HG03378 (cell line): ENCODE data around the gene MEX3C.

ENCODE experiments used
- ATAC-seq: cut with Tn5 transposase; IDR thresholded peaks from one replicate; pipeline ENCODE4 v1.9.1; 2021; ENCODE audit warnings: mild to moderate bottlenecking, moderate library complexity; ENCODE audit not compliant: unreplicated experiment

Gene MEX3C

GRCh38 chr18:51197661-51198424, at the start of gene MEX3C:
TSS of gene MEX3C (minus strand) at chr18:51197681. CDS start at chr18:51197320, 361 bp downstream.
- peak; percentile 83 for ATAC-seq

GRCh38 chr18:51241226-51241625, 43.7 kb upstream of the MEX3C start:
- no peak for ATAC-seq

GRCh38 chr18:51236225-51236624, 38.7 kb upstream of the MEX3C start:
- ATAC-seq, result no peak

GRCh38 chr18:51235009-51235789, 37.7 kb upstream of the MEX3C start:
- ATAC-seq, result peak; percentile 90

GRCh38 chr18:51234117-51235008, 36.9 kb upstream of the MEX3C start:
- ATAC-seq, result no peak

- ATAC-seq, result no peak
These were observed 31.8 kb upstream of the MEX3C start for GRCh38 chr18:51229328-51229727.

GRCh38 chr18:51227660-51228059, 30.2 kb upstream of the MEX3C start:
- no peak for ATAC-seq

- ATAC-seq, result no peak
These were observed 29.3 kb upstream of the MEX3C start for GRCh38 chr18:51226587-51227350.

- no peak for ATAC-seq
These were observed 28.6 kb upstream of the MEX3C start for GRCh38 chr18:51226068-51226467.

GRCh38 chr18:51212606-51213005, 15.1 kb upstream of the MEX3C start:
- no peak for ATAC-seq

GRCh38 chr18:51211552-51211951, 14.1 kb upstream of the MEX3C start:
- ATAC-seq, result peak; percentile 98

GRCh38 chr18:51196811-51197660, 445 bp downstream of the MEX3C start:
- ATAC-seq, result no peak

- ATAC-seq, result no peak
These were observed 1.2 kb downstream of the MEX3C start for GRCh38 chr18:51196118-51196810.

GRCh38 chr18:51195451-51196117, 1.9 kb downstream of the MEX3C start:
- no peak for ATAC-seq

- no peak for ATAC-seq
These were observed 2.4 kb downstream of the MEX3C start for GRCh38 chr18:51195086-51195450.

- ATAC-seq, result no peak
These were observed 2.9 kb downstream of the MEX3C start for GRCh38 chr18:51194604-51195003.

GRCh38 chr18:51193621-51194287, 3.7 kb downstream of the MEX3C start:
- no peak for ATAC-seq

- no peak for ATAC-seq
These were observed 4.8 kb downstream of the MEX3C start for GRCh38 chr18:51192696-51193095.
